Heart left ventricle (tissue), 16 donors: Measurements from ENCODE around the gene MYL6B. TPM values are rescaled to one million over a fixed set of nuclear protein-coding genes. Genes with fewer than 3 reads are reported as not detected.

Experiments
- ATAC-seq, 4 donors: fragments of 200-7000 bp; cut with Tn5 transposase; one replicate each; pipeline ENCODE4 v1.9.1; 2020 to 2022; ENCODE audit warnings: moderate library complexity in 4 of 4, mild to moderate bottlenecking in 3 of 4, moderate number of reproducible peaks in 1 of 4
- DNase-seq, 5 donors: peaks; one replicate each; pipeline ENCODE4 v3.0.0-alpha.2; 2020
- H3K27ac ChIP-seq, 12 donors: fragments of 200-600 bp; sonication (generic) in 4 of 12; one replicate each; pipeline versions ENCODE4 v1.5.0 to v1.8.0; 2016 to 2022; ENCODE audit warnings: mild to moderate bottlenecking in 2 of 12
- H3K27me3 ChIP-seq, 9 donors: fragments of 200-600 bp; sonication (generic) in 2 of 9; one replicate each; pipeline versions ENCODE4 v1.5.1 to v1.8.0; 2016 to 2022; ENCODE audit warnings: mild to moderate bottlenecking in 3 of 9
- H3K36me3 ChIP-seq, 9 donors: fragments of 200-600 bp; sonication (generic) in 2 of 9; one replicate each; pipeline versions ENCODE4 v1.5.0 to v1.8.0; 2018 to 2022; ENCODE audit warnings: mild to moderate bottlenecking in 2 of 9
- H3K4me1 ChIP-seq, 12 donors: fragments of 200-600 bp; sonication (generic) in 4 of 12; one replicate each; pipeline versions ENCODE4 v1.5.0 to v1.8.0; 2016 to 2022; ENCODE audit warnings: mild to moderate bottlenecking in 3 of 12
- H3K4me3 ChIP-seq, 12 donors: fragments of 200-600 bp; sonication (generic) in 4 of 12; one replicate each; pipeline versions ENCODE4 v1.5.0 to v1.8.0; 2017 to 2022; ENCODE audit warnings: mild to moderate bottlenecking in 9 of 12, moderate library complexity in 4 of 12
- H3K9me3 ChIP-seq, 12 donors: fragments of 200-600 bp; sonication (generic) in 4 of 12; one replicate each; pipeline versions ENCODE4 v1.5.0 to v1.8.0; 2016 to 2022; ENCODE audit warnings: mild to moderate bottlenecking in 1 of 12
- CTCF ChIP-seq, 12 donors: fragments of 200-600 bp; sonication (generic) in 4 of 12; IDR thresholded peaks; one replicate each; pipeline versions ENCODE4 v1.5.0 to v1.8.0; 2018 to 2022; ENCODE audit warnings: antibody characterized with exemption in 12 of 12, mild to moderate bottlenecking in 5 of 12
- POLR2A ChIP-seq, 2 donors: fragments of 450-650 bp; IDR thresholded peaks; one replicate each; pipeline ENCODE4 v1.6.1; 2017; ENCODE audit warnings: antibody characterized with exemption in 2 of 2, mild to moderate bottlenecking in 2 of 2, moderate library complexity in 2 of 2
- WGBS, 4 donors: extraction: QIAGEN DNeasy Blood & Tissue Kit in 2 of 4; methylation state at CpG; one replicate each; pipeline versions ENCODE4 v1.1.5 to v1.1.7; 2013 to 2018; 5-methylcytosine and 5-hydroxymethylcytosine counted together
- intact Hi-C, 10 donors: fragments of 100-400 bp; cut with DNase I; formaldehyde crosslinking; loops; one replicate each; pipeline versions ENCODE4 v1.11.1 to v1.14.2; 2022
- polyA plus RNA-seq, 2 donors: library from polyadenylated mRNA; stranded (reverse); fragments of 200-250 nt; gene quantifications; one replicate each; pipeline ENCODE4 v1.2.3, GENCODE V29; 2013
- total RNA-seq, 9 donors: library from RNA; depleted of rRNA in 2 of 9; stranded (reverse); fragments of >200 nt in 2 of 9; fragmentation: NEBNext Ultra II Directional in 3 of 9; extraction: Animal tissue kit (Norgen Biotek cat#: 25700) in 3 of 9; gene quantifications; one replicate each; pipeline versions ENCODE4 v1.1.0 to v1.2.4, GENCODE V29; 2016 to 2023
- donor health status: ischemic (EF 13 %, LVEDD 7.1; RV severe dilation, severe dysfunction).
- donor health status: healthy with polysubstance abuse.
- donor health status: DM: no; HTN: yes; CAD: no.
- donor health status: DM: no; HTN: no; CAD: no.
- donor health status: ischemic (EF 25% LVEDD 6.9; RV normal size, moderate dysfunction).
- donor health status: ischemic (EF 25% LVEDD 5.7; RV mildly dilated, moderate dysfunction).
- donor health status: healthy.
- donor health status: DM: yes; HTN: yes; CAD: no.
- donor health status: ischemic (EF 35%, LVEDD 5.7; RV mildly dilated, moderate dysfunction).
- donor health status: nonischemic (EF 11% LVEDD 7.7; RV severe dilation, severe dysfunction).
- donor health status: DM: yes; HTN: yes; CAD: no.
- donor health status: PGD.
- donor health status: ischemic (EF 29% LVEDD 5.4; RV normal size, mild dysfunction).
- donor health status: nonischemic (EF 23%, LVEDD 6.1; RV moderate dilation, normal function).

MYL6B gene
- total and polyA plus RNA-seq, 11 donors, result 27.5 to 65.9 (median 41.1) TPM

GRCh38 chr12:56169229-56169759, 16.9 kb downstream of the MYL6B start:
- Histone ChIP-seq H3K27ac (no peak overlapping the region), H3K4me1 (peaks cover 0 to 10% (median 0%) of the 10 kb centered on the region in 12 donors), H3K4me3 (no peak overlapping the region), H3K36me3 (peaks cover 3 to 98% (median 97%) of the 10 kb centered on the region in 9 donors), H3K27me3 (no peaks in the 10 kb centered on the region), H3K9me3 (no peaks in the 10 kb centered on the region)
- no peak for ATAC-seq
- TF ChIP-seq CTCF (IDR thresholded peaks at IDR 0.05) (no peak), POLR2A (IDR thresholded peaks at IDR 0.05) (no peak)
- no peak for DNase-seq
- 78 to 89% (median 82%) methylated on average over 11 of the region's 11 CpGs for WGBS, 4 donors
- intact Hi-C loops, result no loop called here

GRCh38 chr12:56172839-56173238, 20.5 kb downstream of the MYL6B start:
- H3K36me3 ChIP-seq, result peaks cover 3 to 100% (median 99%) of the 10 kb centered on the region in 9 donors
- no peak overlapping the region for H3K4me3 ChIP-seq
- DNase-seq (no peak), ATAC-seq (no peak)
- no peaks in the 10 kb centered on the region for H3K9me3 ChIP-seq
- WGBS, 4 donors, result 86 to 93% (median 88%) methylated on average over 7 of the region's 7 CpGs
- TF ChIP-seq POLR2A (IDR thresholded peaks at IDR 0.05), result no peak
- no peak for TF ChIP-seq CTCF (IDR thresholded peaks at IDR 0.05)
- intact Hi-C loops, result no loop called here
- H3K27me3 ChIP-seq, result no peaks in the 10 kb centered on the region
- no peak overlapping the region for H3K27ac ChIP-seq
- no peaks in the 10 kb centered on the region for H3K4me1 ChIP-seq

GRCh38 chr12:56178347-56178746, 26.0 kb downstream of the MYL6B start:
- DNase-seq, result no peak
- 80 to 91% (median 89%) methylated on average over 3 of the region's 3 CpGs for WGBS, 4 donors
- Histone ChIP-seq H3K36me3 (peaks cover 3 to 100% (median 100%) of the 10 kb centered on the region in 9 donors), H3K4me1 (no peaks in the 10 kb centered on the region), H3K27ac (no peak overlapping the region), H3K4me3 (no peak overlapping the region), H3K27me3 (no peaks in the 10 kb centered on the region), H3K9me3 (no peaks in the 10 kb centered on the region)
- no peak for TF ChIP-seq POLR2A (IDR thresholded peaks at IDR 0.05)
- no peak for TF ChIP-seq CTCF (IDR thresholded peaks at IDR 0.05)
- no peak for ATAC-seq
- intact Hi-C loops, result no loop called here

- no peak for ATAC-seq
- Histone ChIP-seq H3K4me1 (peaks cover 0 to 30% (median 17%) of the 10 kb centered on the region in 12 donors), H3K27me3 (no peaks in the 10 kb centered on the region), H3K4me3 (peak overlapping the region in 3 of 12 donors; percentile 64 to 99 (median 82)), H3K36me3 (peaks cover 3 to 56% (median 50%) of the 10 kb centered on the region in 9 donors), H3K9me3 (no peaks in the 10 kb centered on the region), H3K27ac (peak overlapping the region in 2 of 12 donors; percentile 86 to 98)
- DNase-seq, result no peak
- WGBS, 4 donors, result 32 to 58% (median 43%) methylated on average over 2 of the region's 2 CpGs
- TF ChIP-seq CTCF (IDR thresholded peaks at IDR 0.05) (no peak), POLR2A (IDR thresholded peaks at IDR 0.05) (no peak)
- intact Hi-C loops, result loop anchor here in 2 of 10 donors (5.0 to 10.0 kb wide), 2 partner anchors 35 to 142 kb away; partner anchors contain the start of genes NABP2 (in 1 of the 2), RNF41 (in 1 of the 2) and RPS26 (in 1 of the 2)
Observed at GRCh38 chr12:56186957-56187356, 34.6 kb downstream of the MYL6B start.
